ENCODE results near the gene LRRK1. TPM values are rescaled to one million over a fixed set of nuclear protein-coding genes. Genes with fewer than 3 reads are reported as not detected.
A peak's percentile ranks its signal among the peaks of the same experiment; 100 is the strongest.

Gene LRRK1
- total RNA-seq, 1 experiment from 2014 or later = 1.7 TPM

- DNase-seq (ENCODE audit: low read depth) = peak; percentile 58
Measured at GRCh38 chr15:100932676-100933348, 13.7 kb downstream of the LRRK1 start.

DNA sequence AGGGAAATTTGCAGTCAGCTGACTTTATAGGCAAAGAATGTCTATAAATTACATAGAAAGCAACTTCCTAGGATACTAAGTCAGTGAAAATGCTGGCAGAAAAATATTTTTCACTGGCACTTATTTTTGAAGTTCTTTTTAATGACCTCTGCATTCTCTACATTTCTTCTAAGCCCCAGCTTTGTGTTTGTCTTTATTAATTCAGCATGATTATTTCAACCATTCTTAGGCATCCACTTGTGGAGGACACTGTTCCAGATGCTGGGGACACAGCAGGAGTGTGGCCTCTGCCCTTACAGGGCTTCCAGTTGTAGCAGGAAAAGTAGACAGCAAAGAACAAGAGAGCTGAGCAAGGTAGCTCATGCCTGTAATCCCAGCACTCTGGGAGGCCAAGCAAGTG lies 15.0 kb downstream of the LRRK1 start:
- DNase-seq (ENCODE audit: low read depth) = no peak

DNA sequence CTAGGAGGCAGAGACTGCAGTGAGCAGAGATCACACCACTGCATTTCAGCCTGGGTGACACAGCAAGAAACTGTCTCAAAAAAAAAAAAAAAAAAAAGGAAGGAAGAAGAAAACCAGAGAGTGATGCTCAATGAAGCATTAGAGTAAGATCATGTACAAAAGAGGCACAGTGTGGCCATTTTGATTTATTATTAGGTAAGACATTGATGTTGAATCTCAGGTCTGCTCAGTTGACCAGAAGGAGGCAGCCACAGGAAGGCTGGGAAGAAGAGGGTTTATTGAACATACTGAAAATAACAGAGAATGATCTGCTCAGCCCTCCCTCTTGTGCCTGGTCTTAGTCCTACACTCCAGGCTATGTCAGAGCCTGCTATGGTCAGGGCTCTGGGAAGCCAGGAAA lies 15.6 kb downstream of the LRRK1 start:
- peak; percentile 50 for DNase-seq (ENCODE audit: low read depth)

DNA sequence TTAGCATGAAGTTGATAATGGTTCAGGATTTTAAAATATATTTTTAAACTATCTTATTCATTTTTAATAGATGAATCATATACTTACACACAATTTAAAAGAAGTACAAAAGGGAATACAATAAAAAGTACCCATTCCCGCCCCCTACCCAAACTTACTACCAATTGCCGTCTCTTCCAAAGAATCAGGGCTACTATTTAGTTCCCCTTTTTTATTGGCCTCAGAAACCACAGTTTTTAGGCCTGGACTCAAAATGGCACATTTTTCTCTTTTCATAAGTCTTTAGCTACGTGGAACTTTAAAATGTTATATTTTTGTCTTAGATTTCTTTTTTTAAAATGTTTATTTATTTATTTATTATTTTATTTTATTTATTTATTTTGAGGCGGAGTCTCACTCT lies 18.0 kb downstream of the LRRK1 start:
- no peak for DNase-seq (ENCODE audit: low read depth)

GRCh38 chr15:100939791-100940190 lies 20.6 kb downstream of the LRRK1 start:
- no peak for DNase-seq (ENCODE audit: low read depth)

GRCh38 chr15:100940767-100941379 lies 21.7 kb downstream of the LRRK1 start:
- no peak for DNase-seq (ENCODE audit: low read depth)

GRCh38 chr15:100941536-100941935 lies 22.4 kb downstream of the LRRK1 start:
- DNase-seq (ENCODE audit: low read depth) = no peak

GRCh38 chr15:100942656-100943425 lies 23.7 kb downstream of the LRRK1 start:
- DNase-seq (ENCODE audit: low read depth) = no peak

- no peak for DNase-seq (ENCODE audit: low read depth)
Measured at GRCh38 chr15:100944244-100944895, 25.2 kb downstream of the LRRK1 start.

DNA sequence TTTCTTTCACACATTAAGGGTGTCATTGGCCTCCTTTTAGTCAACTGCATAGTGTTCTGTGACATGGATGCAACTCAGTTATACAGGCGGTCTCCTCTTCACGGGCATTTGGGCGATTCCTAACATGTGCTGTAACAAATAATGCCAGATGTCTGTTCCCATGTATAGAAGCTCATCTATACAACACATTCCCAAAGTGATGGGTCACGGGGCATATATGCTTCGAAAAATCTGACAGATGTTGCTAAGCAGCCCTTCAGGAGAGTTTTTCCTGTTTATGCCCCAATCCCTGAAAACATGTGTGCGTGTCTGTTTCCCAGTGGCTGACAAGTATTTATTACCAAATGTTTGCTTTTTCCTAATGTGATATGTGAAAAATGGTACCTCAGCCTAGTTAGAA lies 25.8 kb downstream of the LRRK1 start:
- no peak for DNase-seq (ENCODE audit: low read depth)

DNA sequence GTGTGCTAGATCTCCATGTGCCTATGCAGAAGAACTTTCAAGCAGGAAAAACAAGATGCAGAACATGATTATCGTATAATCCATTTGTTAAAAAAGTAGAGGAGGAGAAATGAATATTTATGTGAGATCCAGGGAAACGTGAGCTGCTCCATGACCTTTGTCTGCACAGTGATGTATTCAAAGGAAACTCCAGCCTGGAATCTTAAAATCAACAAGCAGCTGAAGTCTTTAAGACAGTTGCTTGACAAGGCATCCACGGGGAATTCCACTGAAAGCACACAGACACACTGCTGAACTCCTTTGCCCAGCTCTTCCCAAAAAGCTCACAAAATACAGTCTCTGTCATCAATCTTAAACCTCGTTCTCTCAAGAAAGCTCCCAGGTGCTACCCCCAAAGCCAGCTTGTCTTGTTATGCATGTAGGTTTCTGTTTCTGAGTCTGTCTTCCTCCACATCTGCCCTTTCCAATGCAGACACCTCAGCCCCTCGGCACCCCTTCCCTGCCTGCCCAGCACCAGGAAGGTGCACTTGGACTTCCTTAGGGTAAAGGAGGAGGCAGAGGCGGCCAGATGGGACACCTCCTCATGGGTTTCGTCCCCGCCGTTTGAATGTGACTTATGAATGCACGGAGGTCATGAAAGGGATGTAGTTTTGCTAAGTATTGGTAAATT lies 28.7 kb downstream of the LRRK1 start:
- no peak for DNase-seq (ENCODE audit: low read depth)

DNA sequence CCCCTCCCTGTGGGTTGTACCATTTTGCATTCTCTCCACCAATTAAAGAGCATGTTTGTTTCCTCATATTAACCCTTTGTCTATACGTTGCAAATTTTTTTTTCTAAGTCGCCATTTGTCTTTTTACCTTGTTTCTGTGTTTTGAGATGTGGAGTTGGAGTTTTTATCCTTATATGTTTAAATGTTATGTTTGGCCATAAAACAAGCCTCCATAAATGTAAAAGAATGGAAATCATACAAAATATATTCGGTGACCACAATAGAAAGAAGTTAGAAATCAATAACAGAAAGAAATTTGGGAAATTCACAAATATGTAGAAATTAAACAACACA lies 29.2 kb downstream of the LRRK1 start:
- DNase-seq (ENCODE audit: low read depth) = no peak

DNA sequence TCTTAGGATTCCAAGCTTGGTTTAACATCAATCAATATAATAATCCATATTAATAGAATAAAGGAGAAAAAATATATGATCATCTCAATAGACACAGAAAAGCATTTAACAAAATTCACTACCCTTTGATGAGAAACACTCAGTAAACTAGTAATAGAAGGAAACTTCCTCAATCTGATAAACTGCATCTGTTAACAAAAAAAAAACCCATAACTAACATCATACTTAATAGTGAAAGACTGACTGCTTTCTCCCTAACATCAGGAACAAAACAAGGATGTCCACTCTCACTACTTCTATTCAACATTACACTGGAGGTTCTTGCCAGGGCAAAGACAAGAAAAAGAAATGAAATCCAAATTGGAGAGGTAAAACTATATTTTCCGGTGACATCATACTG lies 30.5 kb downstream of the LRRK1 start:
- DNase-seq (ENCODE audit: low read depth) = no peak

GRCh38 chr15:100951965-100952364 lies 32.8 kb downstream of the LRRK1 start:
- DNase-seq (ENCODE audit: low read depth) = no peak

GRCh38 chr15:100952566-100952965 lies 33.4 kb downstream of the LRRK1 start:
- DNase-seq (ENCODE audit: low read depth) = no peak

- DNase-seq (ENCODE audit: low read depth) = peak; percentile 95
Measured at GRCh38 chr15:100958326-100959065, 39.3 kb downstream of the LRRK1 start.

DNA sequence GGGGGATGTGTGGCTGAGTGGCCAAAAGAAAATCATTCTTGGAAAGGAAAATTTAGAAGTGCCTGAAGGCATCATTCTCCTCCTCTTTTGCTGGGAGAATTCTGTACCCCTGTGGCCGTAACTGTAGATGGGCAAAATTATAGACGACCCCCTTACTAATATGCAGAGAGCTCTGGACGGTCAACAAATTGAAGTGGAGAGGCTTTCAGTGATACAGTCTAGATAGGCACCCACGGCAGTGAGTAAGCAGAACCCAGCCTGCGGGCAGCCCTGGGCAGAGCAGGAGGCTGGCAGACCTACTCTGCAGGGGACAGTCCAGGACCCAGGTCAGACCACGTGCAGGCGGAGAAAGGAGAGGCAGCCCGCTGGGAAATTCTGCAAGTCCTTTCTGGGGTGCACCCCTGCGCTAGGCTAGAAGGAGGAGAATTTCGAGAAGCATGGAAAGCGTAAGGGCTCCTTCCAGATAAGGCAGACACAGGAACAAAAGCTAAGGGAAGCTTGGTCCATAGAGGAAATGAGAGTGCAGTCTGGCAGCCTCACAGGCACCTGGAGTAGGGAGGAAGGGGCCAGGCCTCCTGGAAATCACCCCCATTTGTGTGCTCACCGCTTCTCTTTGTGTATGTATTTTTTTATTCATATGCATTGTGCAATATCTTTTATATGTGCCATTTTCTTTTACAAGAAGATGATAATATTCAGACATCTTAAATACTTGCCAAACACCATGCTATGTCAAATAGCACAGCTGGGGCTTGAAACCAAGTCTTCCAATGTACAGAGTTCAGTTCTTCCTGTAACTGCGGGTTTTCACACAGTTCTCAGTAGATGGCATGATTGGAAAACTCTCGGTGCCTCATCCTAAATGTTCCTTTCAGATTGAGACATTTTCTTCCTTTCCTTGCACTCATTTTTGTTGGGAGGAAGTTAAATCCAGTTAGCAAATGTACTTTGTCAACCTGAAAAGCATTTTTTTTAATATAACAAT lies 40.2 kb downstream of the LRRK1 start:
- DNase-seq (ENCODE audit: low read depth) = peak; percentile 90

DNA sequence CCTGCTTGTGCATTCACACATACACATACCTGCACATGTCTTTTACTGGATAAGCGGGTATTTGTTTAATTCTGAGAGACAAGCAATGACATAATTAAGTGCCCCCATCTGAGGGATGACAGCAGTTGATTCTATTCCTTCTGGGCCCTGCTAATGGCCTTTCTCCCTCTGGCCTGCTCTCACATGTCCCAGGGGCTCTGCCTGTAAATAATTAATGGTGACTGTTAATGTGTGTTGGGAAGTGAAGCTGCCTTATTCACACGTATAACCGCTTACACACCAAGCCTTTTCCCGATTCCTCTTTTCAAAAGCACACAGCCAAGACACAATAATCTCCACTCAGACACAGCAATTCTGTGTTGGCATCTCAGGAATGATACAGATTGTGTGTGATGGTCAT lies 47.8 kb downstream of the LRRK1 start:
- DNase-seq (ENCODE audit: low read depth) = no peak

GRCh38 chr15:100968050-100968966 lies 49.2 kb downstream of the LRRK1 start:
- peak; percentile 84 for DNase-seq (ENCODE audit: low read depth)
